ENCODE results near the gene DSG1.

DSG1 gene

DNA sequence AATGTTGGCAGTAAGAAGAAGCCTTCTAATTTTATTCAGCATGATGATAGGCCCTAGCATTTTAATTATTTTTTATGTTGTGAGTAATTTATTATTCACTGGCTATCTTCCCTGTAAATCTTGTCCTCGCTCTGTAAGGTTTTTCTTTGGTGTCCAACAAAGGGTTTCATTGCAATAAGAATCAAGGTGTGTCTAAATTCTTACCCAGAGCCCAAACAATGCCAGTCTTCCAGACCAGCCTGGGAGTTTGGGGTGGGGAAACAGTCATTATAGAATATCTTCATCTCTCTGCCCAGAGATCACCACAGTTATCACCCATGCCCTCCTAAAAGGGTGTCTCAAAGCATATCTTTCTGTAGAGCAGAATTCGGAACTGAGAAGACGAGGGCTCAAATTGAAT is 58.5 kb downstream of the DSG1 start, which contains the start of gene DSG4:
Gene DSG4, plus strand, starts transcription at position 301 of the 400 bp plus-strand sequence. CDS start 135 bp downstream, outside the sequence.
- H3K27me3 ChIP-seq (ENCODE audit: insufficient read depth, low read depth): no peaks in the 10 kb centered on the region
- no peak within 1 kb of the TSS for H3K27ac ChIP-seq
- no peaks in the 10 kb centered on the region for H3K4me1 ChIP-seq (ENCODE audit: low read depth, poor library complexity, severe bottlenecking)
- H4K20me1 ChIP-seq (ENCODE audit: insufficient read depth): no peaks in the 10 kb centered on the region; the same call in 1 of the 2 replicates
- H3K9ac ChIP-seq: no peak within 1 kb of the TSS
- no peaks in the 10 kb centered on the region for H3K36me3 ChIP-seq (ENCODE audit: insufficient read depth)
- H3K4me2 ChIP-seq: no peak within 1 kb of the TSS
- H3K4me3 ChIP-seq (IDR thresholded peaks at IDR 0.05; ENCODE audit: insufficient read depth, low read depth, low read length): no peak within 1 kb of the TSS
- TF ChIP-seq, protein P1, sequence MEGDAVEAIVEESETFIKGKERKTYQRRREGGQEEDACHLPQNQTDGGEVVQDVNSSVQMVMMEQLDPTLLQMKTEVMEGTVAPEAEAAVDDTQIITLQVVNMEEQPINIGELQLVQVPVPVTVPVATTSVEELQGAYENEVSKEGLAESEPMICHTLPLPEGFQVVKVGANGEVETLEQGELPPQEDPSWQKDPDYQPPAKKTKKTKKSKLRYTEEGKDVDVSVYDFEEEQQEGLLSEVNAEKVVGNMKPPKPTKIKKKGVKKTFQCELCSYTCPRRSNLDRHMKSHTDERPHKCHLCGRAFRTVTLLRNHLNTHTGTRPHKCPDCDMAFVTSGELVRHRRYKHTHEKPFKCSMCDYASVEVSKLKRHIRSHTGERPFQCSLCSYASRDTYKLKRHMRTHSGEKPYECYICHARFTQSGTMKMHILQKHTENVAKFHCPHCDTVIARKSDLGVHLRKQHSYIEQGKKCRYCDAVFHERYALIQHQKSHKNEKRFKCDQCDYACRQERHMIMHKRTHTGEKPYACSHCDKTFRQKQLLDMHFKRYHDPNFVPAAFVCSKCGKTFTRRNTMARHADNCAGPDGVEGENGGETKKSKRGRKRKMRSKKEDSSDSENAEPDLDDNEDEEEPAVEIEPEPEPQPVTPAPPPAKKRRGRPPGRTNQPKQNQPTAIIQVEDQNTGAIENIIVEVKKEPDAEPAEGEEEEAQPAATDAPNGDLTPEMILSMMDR (conservative IDR thresholded peaks at IDR 0.05; ENCODE audit: low read depth, low read length): no peak
- no peak within 1 kb of the TSS for H2AFZ ChIP-seq (ENCODE audit: low read depth)
- H3K79me2 ChIP-seq (ENCODE audit: insufficient read depth, low read depth): no peaks in the 10 kb centered on the region

DNA sequence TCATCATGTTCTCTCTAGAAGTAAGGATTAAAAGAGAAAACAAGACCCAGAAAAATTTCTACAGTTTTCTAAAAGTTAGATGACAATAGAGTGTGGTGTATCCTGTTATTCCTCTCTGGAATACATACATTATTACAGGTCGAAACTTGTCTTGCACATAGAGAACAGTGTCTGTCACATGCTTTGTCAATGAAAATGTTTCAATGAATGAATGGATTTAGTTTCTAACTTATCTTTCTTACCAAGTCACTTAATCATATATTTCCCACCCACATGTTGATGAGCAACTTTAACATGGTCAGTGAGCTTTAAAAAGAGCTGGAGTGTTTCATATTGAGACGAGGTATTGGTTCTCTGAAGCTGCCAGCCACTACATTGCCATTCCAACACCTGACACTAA is 63.0 kb downstream of the DSG1 start:
- Histone ChIP-seq H3K36me3 (ENCODE audit: insufficient read depth) (no peaks in the 10 kb centered on the region), H4K20me1 (ENCODE audit: insufficient read depth) (no peaks in the 10 kb centered on the region), H3K27ac (no peak overlapping the region), H3K79me2 (ENCODE audit: insufficient read depth, low read depth) (no peaks in the 10 kb centered on the region), H3K9ac (no peak overlapping the region), H3K4me1 (ENCODE audit: low read depth, poor library complexity, severe bottlenecking) (no peaks in the 10 kb centered on the region), H3K4me2 (no peak overlapping the region), H2AFZ (ENCODE audit: low read depth) (no peak overlapping the region), H3K4me3 (IDR thresholded peaks at IDR 0.05; ENCODE audit: insufficient read depth, low read depth, low read length) (no peak overlapping the region), H3K27me3 (ENCODE audit: insufficient read depth, low read depth) (no peaks in the 10 kb centered on the region)
- TF ChIP-seq, protein P1 (conservative IDR thresholded peaks at IDR 0.05; ENCODE audit: low read depth, low read length): no peak

DNA sequence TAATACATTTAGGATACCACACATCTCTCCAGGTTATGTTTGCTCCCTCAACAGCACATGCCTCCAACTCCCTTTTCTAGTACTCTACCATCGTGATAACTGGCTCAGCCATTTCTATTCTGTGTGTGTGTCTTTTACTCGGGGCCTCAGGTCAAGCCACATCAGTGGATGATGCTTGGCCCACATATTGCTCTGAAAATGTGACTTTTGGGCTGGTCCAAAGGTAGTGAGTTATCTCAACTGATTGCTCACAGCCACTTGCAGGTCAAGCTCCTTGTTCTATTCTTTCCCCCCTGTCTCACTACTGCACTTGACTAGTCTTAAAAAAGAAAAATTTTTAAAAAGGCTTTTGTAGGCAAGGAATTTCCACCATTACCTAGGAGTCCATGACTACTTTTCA is 64.1 kb downstream of the DSG1 start:
- H2AFZ ChIP-seq (ENCODE audit: low read depth): no peak overlapping the region
- TF ChIP-seq, protein P1 (conservative IDR thresholded peaks at IDR 0.05; ENCODE audit: low read depth, low read length): no peak
- H3K27ac ChIP-seq: no peak overlapping the region
- H3K4me3 ChIP-seq (IDR thresholded peaks at IDR 0.05; ENCODE audit: insufficient read depth, low read depth, low read length): no peak overlapping the region
- no peaks in the 10 kb centered on the region for H4K20me1 ChIP-seq (ENCODE audit: insufficient read depth)
- H3K79me2 ChIP-seq (ENCODE audit: insufficient read depth, low read depth): no peaks in the 10 kb centered on the region
- no peaks in the 10 kb centered on the region for H3K27me3 ChIP-seq (ENCODE audit: insufficient read depth, low read depth)
- H3K9ac ChIP-seq: no peak overlapping the region
- no peaks in the 10 kb centered on the region for H3K4me1 ChIP-seq (ENCODE audit: low read depth, poor library complexity, severe bottlenecking)
- no peak overlapping the region for H3K4me2 ChIP-seq
- no peaks in the 10 kb centered on the region for H3K36me3 ChIP-seq (ENCODE audit: insufficient read depth)

DNA sequence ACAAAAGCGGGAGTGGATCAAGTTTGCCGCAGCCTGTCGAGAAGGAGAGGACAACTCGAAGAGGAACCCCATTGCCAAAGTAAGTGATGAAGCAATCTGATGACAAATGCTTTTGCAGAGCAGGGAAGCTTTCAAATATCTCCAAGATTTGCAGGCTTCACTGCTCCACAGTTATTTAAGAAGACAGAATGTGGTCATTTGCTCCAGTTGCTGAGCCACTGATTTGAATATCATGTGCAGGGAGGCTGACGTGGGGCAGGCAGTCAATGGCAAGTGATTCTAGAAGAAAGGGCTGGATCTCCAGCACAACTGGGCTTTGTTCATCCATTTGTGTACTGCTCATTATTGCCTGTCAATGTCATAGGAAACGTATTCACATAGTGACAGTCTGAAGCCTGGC is 68.8 kb downstream of the DSG1 start:
- Histone ChIP-seq H2AFZ (ENCODE audit: low read depth) (no peak overlapping the region), H3K4me3 (IDR thresholded peaks at IDR 0.05; ENCODE audit: insufficient read depth, low read depth, low read length) (no peak overlapping the region), H3K4me2 (no peak overlapping the region), H3K27ac (no peak overlapping the region), H3K27me3 (ENCODE audit: insufficient read depth, low read depth) (no peaks in the 10 kb centered on the region), H3K79me2 (ENCODE audit: insufficient read depth, low read depth) (no peaks in the 10 kb centered on the region), H3K4me1 (ENCODE audit: low read depth, poor library complexity, severe bottlenecking) (no peaks in the 10 kb centered on the region), H4K20me1 (ENCODE audit: insufficient read depth) (no peaks in the 10 kb centered on the region), H3K9ac (no peak overlapping the region), H3K36me3 (ENCODE audit: insufficient read depth) (no peaks in the 10 kb centered on the region)
- TF ChIP-seq, protein P1 (conservative IDR thresholded peaks at IDR 0.05; ENCODE audit: low read depth, low read length): no peak

All from KMS-11 (cell line).